Central memory CD4-positive, alpha-beta T cell (primary cell): Measurements from ENCODE around the gene SYCE1.

ENCODE experiments used
- DNase-seq: peaks from one replicate; pipeline ENCODE4 v3.0.0; 2022

Gene SYCE1

GRCh38 chr10:133511907-133512528 is 53.4 kb downstream of the SYCE1 start:
- DNase-seq: no peak

GRCh38 chr10:133511408-133511807 is 54.0 kb downstream of the SYCE1 start:
- no peak for DNase-seq

- no peak for DNase-seq
Measured at GRCh38 chr10:133509700-133510099, 55.7 kb downstream of the SYCE1 start.
